ENCODE results near the gene HAUS6. TPM values are rescaled to one million over a fixed set of nuclear protein-coding genes. Genes with fewer than 3 reads are reported as not detected.
"Not testable (repeated sequence)": the region's sequence is repeated elsewhere in the genome, so short reads cannot be mapped to it uniquely, and the experiment has no call there.

HAUS6 gene
- total RNA-seq, 1 experiment from 2014 or later = 15.8 TPM

- no TSS peak for BruUV-seq (replicated peaks)
- no peak overlapping the region for H3K27ac Mint-ChIP-seq (ENCODE audit: low read depth, unreplicated experiment)
- H3K27me3 Mint-ChIP-seq (ENCODE audit: insufficient read depth, unreplicated experiment) = peaks cover 15% of the 10 kb centered on the region
- ChIA-PET CTCF (interaction anchor here (0.9 to 3.1 kb wide), 3 partner anchors 10 to 768 kb away, joined by 3 to 19 read pairs (median 3); no protein-coding TSS in a partner anchor), POLR2A (no interaction called here)
- TF ChIP-seq CTCF (IDR thresholded peaks at IDR 0.05; ENCODE audit: unreplicated experiment) = no peak
- no peaks in the 10 kb centered on the region for H3K36me3 Mint-ChIP-seq (ENCODE audit: insufficient read depth, unreplicated experiment)
- H3K4me3 Mint-ChIP-seq (ENCODE audit: unreplicated experiment) = no peak overlapping the region
- H3K9me3 Mint-ChIP-seq (ENCODE audit: unreplicated experiment) = no peaks in the 10 kb centered on the region
- no peaks in the 10 kb centered on the region for H3K4me1 Mint-ChIP-seq (ENCODE audit: insufficient read depth, unreplicated experiment)
- intact Hi-C loops (cut with micrococcal nuclease) = no loop called here
- no peak for DNase-seq (ENCODE audit: unreplicated experiment)
Observed at GRCh38 chr9:19023078-19023477, 79.6 kb downstream of the HAUS6 start.

DNA sequence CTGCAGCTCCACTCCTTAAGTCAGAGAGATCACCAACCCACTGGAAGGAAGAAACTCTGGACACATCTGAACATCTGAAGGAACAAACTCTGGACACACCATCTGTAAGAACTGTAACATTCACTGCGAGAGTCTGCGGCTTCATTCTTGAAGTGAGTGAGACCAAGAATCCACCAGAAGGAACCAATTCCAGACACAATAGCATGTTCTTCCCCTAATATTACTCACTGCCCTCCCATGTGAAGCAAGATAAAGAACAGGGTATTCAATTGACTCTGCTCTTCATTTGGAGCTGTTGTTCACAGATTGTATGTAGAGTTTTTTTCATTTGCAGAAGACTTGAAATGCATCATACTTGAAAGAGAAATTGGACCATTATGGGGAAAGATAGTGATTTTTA lies 80.5 kb downstream of the HAUS6 start:
- Mint-ChIP-seq H3K27me3 (ENCODE audit: insufficient read depth, unreplicated experiment) (peaks cover 15% of the 10 kb centered on the region), H3K9me3 (ENCODE audit: unreplicated experiment) (no peaks in the 10 kb centered on the region), H3K27ac (ENCODE audit: low read depth, unreplicated experiment) (no peak overlapping the region), H3K36me3 (ENCODE audit: insufficient read depth, unreplicated experiment) (no peaks in the 10 kb centered on the region), H3K4me3 (ENCODE audit: unreplicated experiment) (no peak overlapping the region), H3K4me1 (ENCODE audit: insufficient read depth, unreplicated experiment) (no peaks in the 10 kb centered on the region)
- DNase-seq (ENCODE audit: unreplicated experiment) = no peak
- TF ChIP-seq CTCF (IDR thresholded peaks at IDR 0.05; ENCODE audit: unreplicated experiment) = no peak
- no TSS peak for BruUV-seq (replicated peaks)
- intact Hi-C loops (cut with micrococcal nuclease) = no loop called here
- POLR2A ChIA-PET = no interaction called here
- CTCF ChIA-PET = interaction anchor here (0.7 to 3.1 kb wide), 6 partner anchors 10 to 1490 kb away, joined by 3 to 19 read pairs (median 4); partner anchors contain the start of genes RRAGA and SAXO1

DNA sequence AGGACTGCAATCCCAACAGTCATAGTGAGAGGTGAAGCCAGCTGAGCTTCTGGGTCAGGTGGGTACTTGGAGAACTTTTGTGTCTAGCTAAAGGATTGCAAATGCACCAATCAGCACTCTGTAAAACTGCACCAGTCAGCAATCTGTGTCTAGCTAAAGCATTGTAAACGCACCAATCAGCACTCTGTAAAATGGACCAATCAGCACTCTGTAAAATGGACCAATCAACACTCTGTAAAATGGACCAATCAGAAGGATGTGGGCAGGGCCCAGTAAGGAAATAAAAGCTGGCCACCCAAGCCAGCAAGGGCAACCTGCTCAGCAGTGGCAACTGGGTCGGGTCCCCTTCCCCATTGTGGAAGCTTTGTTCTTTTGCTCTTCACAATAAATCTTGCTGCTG lies 81.1 kb downstream of the HAUS6 start:
- H3K9me3 Mint-ChIP-seq (ENCODE audit: unreplicated experiment) = not testable (repeated sequence)

GRCh38 chr9:19020886-19021455 lies 81.7 kb downstream of the HAUS6 start:
- Mint-ChIP-seq H3K27ac (ENCODE audit: low read depth, unreplicated experiment) (no peak overlapping the region), H3K27me3 (ENCODE audit: insufficient read depth, unreplicated experiment) (peaks cover 15% of the 10 kb centered on the region), H3K4me1 (ENCODE audit: insufficient read depth, unreplicated experiment) (no peaks in the 10 kb centered on the region), H3K9me3 (ENCODE audit: unreplicated experiment) (no peaks in the 10 kb centered on the region), H3K36me3 (ENCODE audit: insufficient read depth, unreplicated experiment) (no peaks in the 10 kb centered on the region), H3K4me3 (ENCODE audit: unreplicated experiment) (no peak overlapping the region)
- no TSS peak for BruUV-seq (replicated peaks)
- POLR2A ChIA-PET = no interaction called here
- no peak for DNase-seq (ENCODE audit: unreplicated experiment)
- intact Hi-C loops (cut with micrococcal nuclease) = no loop called here
- CTCF ChIA-PET = interaction anchor here (0.6 to 3.1 kb wide), 7 partner anchors 7 to 1489 kb away, joined by 3 to 19 read pairs (median 4); no protein-coding TSS in a partner anchor
- TF ChIP-seq CTCF (IDR thresholded peaks at IDR 0.05; ENCODE audit: unreplicated experiment) = no peak

More for the DNA sequence above, 81.1 kb downstream of the HAUS6 start:
- BruUV-seq (replicated peaks); H3K36me3 Mint-ChIP-seq (ENCODE audit: insufficient read depth, unreplicated experiment); H3K4me3 Mint-ChIP-seq (ENCODE audit: unreplicated experiment); H3K27ac Mint-ChIP-seq (ENCODE audit: low read depth, unreplicated experiment); intact Hi-C loops (cut with micrococcal nuclease); POLR2A ChIA-PET; H3K4me1 Mint-ChIP-seq (ENCODE audit: insufficient read depth, unreplicated experiment); DNase-seq (ENCODE audit: unreplicated experiment): not testable (repeated sequence)
- peaks cover 15% of the 10 kb centered on the region for H3K27me3 Mint-ChIP-seq (ENCODE audit: insufficient read depth, unreplicated experiment)
- CTCF ChIA-PET = interaction anchor here (0.6 to 3.1 kb wide), 7 partner anchors 8 to 1489 kb away, joined by 3 to 19 read pairs (median 4); partner anchors contain the start of gene RRAGA

Data from MCF 10A (cell line).